HG03571 (cell line): Measurements from ENCODE around the gene GRAMD4.

Experiments
- ATAC-seq: cut with Tn5 transposase; IDR thresholded peaks from one replicate; pipeline ENCODE4 v1.9.1; 2021; ENCODE audit not compliant: unreplicated experiment

The GRAMD4 gene, protein sequence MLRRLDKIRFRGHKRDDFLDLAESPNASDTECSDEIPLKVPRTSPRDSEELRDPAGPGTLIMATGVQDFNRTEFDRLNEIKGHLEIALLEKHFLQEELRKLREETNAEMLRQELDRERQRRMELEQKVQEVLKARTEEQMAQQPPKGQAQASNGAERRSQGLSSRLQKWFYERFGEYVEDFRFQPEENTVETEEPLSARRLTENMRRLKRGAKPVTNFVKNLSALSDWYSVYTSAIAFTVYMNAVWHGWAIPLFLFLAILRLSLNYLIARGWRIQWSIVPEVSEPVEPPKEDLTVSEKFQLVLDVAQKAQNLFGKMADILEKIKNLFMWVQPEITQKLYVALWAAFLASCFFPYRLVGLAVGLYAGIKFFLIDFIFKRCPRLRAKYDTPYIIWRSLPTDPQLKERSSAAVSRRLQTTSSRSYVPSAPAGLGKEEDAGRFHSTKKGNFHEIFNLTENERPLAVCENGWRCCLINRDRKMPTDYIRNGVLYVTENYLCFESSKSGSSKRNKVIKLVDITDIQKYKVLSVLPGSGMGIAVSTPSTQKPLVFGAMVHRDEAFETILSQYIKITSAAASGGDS

DNA sequence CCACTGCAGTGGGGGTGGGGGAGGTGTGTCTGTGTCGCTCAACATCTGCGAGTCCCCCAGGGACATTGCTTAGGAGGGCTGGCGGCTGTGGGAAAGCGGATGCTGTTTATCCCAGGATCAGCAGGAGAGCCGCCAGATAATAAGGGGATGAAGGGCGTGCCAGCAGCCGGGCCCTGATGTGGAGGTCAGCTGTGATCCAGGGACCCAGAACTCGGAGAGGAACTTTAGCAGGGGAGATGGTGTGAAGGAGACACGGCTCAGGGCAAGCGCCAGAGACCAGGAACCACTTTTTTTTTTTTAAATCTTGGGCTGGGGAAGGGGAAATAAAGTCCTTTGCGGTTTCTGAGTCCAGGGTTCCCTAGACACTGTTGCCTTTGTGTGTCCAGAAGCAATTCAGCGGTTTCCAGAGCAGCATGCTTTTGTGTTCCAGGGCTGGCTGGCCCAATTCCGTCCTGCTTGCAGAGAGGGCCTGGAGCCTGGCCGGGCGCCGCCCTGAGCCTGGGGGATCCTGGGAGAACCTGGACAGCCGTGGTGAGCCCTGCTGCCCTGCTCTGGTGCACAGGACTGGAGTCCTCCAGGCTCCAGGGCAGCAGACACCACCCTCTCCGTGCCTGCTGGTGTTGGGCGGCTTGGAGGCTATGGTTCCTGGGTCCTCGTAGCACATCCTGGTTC lies at the start of gene GRAMD4:
Gene GRAMD4 (plus strand): TSS at position 557 of the 672 bp plus-strand sequence. CDS start 6,414 bp downstream, outside the sequence.
- ATAC-seq: no peak

DNA sequence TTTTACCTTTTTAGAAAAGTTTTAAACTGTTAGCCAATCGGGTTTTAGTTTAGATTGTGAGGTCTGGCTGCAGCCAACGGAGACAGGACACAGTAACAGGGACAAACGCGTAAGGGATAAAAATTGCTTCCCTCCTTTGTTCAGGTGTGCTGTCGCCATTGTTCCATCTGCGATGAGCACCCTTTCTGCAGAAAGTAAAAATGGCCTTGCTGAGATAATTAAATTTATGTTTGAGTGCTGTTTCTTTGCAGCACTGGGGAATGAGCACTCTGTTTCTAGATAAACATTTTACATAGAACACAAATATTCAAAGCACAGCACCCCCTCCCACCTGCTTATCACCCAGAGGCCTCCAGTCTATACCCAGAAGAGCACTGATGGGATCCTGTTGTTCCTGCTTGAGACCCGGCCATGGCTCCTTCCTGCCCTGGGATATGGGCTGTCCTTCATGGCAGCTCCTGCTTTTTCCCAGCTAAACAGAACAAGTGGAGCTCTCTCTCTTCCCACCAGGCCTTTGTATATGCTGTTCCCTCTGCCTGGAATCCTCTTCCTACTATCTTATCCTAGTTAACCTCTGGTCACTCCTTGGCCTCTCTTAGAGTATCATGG lies 48.4 kb upstream of the GRAMD4 start:
- ATAC-seq: no peak

DNA sequence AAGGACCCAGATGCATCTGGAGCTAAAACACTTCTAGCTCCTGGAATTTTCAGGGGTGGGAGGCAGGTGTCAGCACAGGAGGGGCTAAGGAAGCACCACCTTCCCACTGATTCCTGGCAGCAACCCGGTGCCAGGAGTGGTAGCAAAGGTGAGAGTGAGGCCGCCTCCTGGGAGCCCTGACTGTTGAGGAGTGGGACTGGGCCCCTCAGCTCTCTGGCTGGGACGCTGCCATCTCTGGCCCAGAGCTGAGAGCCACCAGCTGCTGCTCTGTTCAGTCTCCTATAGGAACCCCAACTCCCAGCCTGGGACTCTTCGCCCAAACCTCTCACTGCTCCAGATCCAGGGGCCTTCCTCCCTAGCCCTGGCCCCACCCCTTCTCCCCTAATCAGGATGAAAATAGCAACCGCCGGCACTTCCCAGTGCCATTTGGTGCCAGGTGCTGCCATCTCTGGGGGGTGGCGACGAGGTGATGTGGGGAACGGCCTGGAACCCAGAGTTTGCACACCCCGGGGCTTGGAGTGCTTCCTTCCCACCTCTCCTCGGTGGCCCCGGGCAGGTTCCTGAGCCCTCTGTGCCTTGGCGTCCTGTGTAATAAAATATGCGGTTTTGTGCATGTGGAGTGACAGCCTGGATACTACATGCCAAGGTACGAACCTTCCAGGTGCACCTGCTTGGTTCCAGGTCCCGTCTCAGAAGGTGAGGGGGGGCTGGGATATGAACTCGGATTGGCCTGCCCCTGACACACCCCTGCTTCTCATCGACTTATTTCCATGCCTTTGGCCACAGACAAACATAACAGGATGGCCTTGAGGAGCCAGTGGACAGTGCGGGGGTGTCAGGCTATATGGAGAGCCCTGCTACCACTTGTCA lies 47.0 kb upstream of the GRAMD4 start:
- no peak for ATAC-seq

DNA sequence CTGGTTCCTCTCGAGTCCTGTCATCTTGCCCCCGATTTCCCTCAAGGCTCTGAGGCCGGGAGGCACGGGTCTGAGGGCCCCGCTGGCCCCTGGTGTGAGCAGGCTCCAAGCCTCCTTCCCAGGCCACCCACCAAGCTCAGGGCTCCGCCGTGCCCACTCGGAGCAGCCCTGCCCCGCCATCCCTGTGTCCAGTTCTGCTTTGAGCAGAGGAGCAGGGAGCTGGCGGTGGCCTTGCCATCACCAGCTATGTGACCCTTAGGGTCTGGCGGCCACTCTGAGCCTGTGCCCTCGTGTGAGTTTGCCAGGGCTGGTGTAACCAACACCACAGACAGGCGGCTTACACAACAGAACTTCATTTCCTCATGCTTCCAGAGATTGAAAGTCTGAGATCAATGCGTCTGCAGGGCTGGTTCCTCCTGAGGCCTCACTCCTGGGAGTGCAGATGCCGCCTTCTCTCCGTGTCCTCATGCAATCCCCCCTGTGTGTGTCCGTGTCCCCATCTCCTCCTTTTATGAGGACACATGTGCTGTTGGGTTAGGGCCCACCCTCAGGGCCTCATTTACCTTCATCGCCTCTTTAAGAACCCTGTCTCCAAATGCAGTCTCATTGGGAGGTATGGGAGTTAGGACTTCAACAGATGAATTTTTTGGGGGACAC lies 46.3 kb upstream of the GRAMD4 start:
- no peak for ATAC-seq

DNA sequence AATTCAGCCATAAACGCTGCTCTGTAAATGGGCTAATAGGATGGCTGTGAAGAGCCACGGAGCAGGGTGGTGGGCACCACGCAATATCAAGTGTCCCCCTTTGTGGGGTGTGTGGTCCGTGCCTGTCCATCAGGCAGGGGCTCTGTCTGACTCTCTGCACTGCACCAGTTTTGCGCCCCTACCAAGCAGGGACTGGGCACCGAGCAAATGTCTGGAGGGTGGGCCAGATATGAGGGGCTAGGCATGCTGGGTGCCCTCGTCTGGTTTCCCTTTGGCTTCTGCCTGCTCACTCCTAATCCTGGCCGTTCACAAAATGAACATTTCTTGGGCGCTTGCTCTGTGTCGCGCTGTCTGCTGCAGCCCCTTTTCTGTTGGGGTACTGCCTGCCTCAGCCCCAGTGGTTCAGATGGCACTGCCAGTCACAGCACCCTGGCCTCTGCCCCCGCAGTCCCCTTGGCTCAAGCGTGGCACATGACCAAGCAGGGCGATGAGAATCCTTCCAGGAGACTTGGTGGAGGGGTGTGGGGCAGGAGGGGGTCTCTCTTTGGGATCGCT lies 45.7 kb upstream of the GRAMD4 start:
- no peak for ATAC-seq

DNA sequence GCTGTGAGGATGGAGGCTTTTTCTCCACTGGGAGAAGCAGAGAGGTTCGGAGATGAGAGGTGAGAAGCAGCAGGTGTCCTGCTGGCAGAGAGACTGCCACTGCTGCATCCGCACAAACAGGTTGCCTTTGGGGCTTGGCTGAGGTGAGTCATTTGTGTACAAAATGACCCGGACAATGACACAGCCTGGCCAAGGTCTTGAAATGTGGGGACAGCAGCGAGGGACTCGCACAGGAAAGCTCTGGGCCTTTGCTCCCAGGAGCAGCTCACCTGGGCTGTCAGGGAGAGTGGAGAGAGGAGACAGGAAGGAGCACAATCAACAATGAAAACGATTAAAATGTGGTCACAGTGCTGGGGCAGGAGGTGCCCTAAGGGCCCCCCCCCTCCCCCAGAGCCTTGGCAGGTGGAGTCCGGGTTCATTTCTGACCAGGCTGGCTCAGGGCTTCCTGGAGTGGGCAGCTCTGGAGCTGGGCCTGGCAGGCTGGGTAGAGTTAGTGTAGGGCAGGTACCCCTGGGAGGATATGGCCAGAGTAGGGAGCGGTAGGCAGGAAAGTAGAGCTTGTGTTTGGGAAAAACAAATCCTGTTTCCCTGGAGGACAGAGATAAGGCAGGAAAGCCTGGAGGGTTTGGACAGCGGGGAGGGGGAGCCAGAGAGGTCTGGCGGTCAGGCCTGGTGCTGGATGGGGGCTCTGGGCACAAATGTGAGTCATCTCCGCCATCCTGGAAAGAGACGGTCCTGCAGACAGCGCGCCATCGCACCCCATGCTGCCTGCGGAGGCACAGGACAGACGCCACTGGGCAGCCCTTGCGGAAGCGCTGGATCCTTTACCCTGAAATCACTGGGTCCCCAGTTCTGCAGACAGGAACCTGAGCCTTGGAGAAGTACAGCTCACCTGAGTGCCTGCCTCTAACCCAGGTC lies 44.9 kb upstream of the GRAMD4 start:
- no peak for ATAC-seq

DNA sequence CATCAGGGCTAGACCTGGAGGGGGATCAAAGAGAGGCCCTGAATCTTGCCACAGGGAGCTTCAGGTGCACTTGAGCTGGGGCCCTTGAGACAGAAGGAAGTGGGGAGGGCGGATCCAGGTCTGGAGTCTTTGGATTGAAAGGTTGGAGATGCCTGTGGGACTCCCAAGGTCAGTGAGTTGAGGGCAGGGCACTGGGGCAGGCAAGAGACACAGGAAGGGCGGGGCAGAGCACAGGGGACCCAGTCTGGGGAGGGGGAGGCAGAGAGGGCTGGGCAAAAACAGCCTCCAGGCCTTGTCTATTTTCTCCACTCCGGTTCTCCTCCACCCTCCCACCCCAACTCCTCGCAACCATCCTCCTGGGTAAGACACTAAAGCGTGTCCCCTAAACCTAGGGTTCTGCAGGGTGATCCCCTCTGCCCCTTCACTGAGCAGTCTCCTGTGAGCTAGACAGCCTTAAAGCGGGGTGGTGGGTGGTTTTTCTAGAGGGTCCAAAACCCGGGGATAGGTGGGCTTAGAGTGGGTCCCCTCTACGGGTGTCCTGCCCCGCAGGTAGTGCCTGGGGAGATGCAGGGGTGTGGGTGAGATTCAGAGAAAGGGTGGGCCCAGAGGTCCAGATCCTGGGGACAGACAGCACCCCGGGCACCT lies 44.2 kb upstream of the GRAMD4 start:
- no peak for ATAC-seq

DNA sequence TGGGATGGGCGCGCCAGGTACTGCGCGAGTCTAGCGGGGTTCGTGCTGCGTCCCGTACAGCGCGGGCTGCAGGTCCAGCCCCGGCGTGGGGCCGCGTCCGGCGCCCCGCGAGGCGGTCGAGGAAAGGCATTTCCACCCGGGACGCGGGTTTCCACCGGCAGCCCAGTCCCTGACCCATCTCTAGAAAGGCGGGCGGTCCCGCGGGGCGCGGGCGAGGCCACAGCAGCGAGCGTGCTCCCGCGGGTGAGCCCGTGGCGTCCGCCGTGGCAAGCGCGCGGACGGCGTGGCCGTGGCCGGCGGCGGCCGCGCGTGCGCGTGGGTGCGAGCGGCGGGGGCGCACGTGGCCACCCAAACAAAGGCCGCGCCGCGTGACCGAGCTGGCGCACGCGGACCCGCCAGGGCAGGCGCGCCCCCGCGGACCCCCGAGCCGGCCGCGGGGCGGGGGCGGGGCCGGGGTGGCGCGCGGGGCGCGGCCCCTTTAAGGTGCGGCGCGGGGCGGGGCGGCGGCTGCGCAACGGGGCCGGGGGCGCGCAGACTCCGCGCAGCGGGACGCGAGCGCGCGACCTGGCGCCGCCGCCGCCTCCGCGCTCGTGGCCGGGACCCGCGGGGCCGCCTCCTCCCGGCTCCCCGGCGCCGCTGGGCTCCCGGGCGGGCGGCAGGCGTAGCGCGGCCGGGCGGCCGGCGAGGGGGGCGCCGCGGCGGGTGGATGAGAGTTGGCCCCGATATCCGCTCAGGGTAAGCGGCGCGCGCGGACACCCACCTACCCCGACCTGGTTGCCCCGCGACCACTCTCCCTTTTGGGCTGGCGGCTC lies 43.4 kb upstream of the GRAMD4 start:
- no peak for ATAC-seq

DNA sequence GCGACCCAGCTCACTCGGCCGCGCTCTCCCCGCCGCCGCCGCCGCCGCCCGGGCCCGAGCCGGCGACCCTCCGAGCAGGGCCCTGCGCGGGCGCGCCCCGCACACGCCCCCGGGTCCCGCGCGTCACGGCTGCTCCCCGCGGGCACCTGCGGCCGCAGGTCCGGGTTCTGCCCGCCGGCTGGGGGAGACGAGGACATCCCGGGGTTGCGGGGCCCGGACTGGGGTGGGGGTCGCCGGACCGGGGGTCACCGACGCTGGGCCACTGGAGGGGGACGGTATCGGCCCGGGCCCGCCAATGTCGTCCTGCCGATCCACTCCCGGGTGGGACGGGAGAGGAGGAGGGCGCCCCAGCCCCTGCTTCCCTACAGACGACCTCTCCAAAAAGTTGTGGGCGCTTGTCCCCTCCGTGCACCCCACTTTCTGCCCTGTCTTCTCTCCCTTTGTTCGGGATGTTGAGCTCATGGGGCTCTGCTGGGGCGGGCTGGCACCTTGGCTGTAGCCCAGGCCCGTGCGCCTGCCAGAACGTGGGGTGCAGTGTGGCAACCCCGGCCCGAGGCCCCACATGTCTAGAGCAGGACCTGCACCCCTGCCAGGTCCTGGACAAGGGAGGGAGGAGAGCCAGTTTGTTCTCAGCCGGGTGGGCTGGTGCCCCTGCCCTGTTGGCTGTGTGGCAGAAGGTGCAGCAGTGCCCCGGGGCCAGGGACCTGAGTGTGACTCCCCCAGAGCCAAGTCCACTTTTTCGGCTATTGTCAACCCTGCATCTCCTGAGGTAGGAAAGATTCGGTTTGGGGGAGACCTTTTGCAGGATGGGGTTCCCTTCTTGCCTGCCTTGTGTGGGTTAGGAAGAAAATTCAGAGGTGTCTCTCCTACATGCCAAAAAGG lies 42.6 kb upstream of the GRAMD4 start:
- no peak for ATAC-seq

DNA sequence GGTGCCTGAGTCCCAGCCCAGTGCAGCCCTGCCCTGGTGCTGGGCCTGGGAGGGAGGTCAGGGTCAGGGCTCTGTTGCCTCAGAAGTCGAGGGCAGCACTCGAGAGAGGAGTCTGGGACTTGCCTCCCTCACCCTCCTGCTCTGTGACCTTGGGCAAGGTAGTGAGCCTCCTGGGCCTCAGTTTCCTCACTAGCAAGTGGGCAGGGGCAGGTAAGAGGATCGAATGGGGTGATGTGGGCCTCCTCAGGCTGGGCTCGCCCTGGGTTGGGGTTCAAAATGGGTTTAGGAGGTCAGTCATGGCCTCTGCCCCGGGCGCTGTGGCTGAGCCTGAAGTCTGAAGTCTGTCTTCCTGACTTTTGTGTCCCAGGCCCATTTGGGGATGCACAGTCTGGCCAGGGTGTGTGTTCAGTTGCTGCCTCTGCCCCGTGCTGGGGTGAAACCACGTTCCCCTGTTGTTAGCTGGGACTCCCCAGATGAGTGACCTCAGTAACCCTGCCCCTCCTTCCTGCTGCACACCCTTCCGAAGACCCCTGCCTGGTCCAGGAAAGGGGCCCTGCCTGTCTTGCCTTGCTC lies 41.8 kb upstream of the GRAMD4 start:
- ATAC-seq: no peak

DNA sequence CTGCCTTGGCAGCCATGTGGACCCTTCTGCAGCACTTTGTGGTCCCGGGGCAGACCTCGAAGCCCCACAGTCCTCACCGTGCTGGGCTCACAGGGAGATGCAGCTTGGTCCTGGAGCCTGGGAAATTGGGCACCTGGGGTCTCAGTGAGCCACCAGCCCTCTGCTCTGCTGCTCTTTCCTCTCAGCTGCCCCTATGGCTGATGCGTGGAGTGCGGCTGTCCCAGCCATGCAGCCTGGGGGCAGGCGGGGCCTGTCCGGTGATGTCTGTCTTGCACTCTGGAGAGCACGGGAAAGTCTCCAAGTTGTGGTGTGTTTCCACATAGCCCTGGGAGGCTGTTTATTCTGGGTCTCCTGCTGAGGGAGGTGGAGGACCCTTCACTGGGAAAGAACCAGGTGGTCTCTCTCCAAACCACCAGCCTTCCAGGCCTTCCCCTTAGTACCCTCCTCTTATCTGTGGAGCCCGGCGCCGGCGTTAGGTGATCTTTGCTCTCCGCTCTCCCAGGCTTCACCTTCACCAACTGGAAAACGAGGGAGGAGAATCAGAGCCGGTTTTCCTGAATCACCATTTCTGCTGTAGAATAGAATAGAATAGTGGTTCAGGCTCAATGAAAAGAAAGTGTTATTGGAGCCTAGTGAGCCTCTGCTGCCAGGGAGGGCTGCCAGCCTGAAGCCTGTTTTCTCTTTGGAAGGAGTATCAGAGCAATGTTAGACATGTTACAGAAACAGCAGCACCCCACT lies 41.2 kb upstream of the GRAMD4 start:
- ATAC-seq: no peak

DNA sequence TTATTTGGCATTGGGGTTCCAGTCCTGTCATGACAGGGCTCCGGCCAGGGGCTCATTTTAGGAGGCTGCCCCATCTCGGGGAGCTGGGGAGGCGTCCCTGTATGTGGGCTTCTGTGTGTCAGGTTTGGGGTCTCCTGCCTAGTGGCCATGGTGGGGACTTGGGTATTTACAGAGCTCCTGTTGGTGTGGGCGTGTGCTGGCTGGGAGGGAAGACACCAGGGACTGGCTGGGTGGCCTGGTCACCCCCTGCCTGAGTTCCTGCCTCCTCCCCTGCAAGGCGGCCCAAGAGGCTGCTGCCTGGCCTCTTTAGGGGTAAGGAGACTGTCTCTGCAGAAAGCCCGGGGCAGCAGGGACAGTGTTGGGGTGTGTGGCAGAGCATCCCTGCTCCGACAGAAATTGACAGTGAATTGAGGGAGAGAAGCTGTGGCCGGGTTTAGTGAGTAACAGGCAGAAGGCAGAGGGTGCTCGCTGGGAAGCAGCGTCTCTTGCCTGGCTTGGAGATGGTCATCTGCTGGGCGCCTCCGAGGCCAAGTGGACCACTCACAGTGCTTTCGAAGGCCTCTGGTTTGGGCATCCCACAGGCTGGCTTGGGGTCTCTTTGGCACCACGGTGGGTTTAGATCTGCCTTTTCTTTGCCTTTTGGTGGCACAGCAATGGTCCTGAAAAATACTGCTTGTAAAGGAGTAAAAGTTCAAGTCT lies 40.3 kb upstream of the GRAMD4 start:
- ATAC-seq: no peak

DNA sequence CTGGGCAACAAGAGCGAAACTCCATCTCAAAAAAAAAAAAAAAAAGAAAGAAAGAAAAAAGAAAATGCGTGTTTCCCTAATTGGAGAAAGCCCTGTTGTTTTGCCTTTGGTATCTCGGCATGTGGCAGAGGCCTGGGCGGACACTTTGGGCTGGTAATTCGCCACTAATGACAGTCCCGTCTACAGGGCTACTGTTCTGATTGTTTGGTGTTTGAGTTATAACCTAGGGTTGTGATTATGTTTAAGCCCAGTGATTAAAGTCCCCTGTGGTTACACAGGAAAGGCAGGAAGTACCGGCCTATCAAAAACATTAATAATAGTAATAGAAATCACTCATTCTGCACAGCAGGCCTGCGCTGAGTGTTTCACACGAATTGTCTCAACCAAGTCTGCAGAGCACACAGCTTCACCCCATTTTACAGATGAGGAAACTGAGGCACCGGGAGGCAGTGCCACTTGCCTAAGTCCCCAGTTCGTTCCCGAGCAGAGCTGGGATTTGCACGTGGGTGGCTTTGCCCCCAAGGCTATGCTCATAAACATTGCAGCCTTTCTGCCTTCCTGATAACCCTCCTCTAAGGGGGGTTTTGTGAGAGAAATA lies 39.1 kb upstream of the GRAMD4 start:
- no peak for ATAC-seq

DNA sequence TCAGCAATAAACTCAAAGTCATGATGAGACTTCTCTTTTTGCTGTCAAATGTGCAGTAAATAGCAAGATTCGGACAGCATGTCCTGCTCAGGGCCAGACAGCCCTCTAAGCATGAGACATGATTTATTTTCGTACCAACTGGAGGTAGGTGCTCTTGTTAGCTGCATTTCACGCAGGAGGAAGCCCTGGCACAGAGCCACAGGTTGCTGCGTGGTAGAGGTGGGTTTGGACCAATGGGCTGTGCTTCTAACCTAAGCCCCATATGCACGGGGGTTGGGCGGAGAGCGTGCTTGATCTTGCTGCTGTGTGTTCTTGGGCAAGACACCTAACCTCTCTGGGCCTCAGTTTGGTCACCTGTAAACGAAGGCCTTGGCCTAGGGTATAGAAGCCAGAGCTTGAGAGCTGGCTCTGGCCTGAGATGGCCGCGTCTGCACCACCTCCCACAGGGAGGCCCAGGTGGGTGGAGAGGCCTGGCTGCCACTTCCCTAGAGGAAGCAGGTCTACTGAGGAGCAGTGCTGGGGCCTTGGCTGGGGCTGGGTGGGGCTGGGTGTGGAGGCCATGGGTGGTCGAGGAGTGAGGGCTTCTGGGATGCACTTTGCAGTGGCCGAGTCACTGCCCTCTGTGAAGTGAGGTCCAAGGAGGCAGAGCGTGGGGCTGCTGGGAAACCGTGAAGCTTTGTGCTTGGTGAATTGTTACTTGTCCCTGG lies 38.5 kb upstream of the GRAMD4 start:
- no peak for ATAC-seq
